Measurements from ENCODE around the gene EXD3. TPM values are rescaled to one million over a fixed set of nuclear protein-coding genes. Genes with fewer than 3 reads are reported as not detected.

Gene EXD3
- total and polyA plus RNA-seq, 9 of the 15 experiments (the other 6 are each of a cell fraction or from before 2014, with no cell fraction given) = 0.29 to 12.5 (median 3.9) TPM

DNA sequence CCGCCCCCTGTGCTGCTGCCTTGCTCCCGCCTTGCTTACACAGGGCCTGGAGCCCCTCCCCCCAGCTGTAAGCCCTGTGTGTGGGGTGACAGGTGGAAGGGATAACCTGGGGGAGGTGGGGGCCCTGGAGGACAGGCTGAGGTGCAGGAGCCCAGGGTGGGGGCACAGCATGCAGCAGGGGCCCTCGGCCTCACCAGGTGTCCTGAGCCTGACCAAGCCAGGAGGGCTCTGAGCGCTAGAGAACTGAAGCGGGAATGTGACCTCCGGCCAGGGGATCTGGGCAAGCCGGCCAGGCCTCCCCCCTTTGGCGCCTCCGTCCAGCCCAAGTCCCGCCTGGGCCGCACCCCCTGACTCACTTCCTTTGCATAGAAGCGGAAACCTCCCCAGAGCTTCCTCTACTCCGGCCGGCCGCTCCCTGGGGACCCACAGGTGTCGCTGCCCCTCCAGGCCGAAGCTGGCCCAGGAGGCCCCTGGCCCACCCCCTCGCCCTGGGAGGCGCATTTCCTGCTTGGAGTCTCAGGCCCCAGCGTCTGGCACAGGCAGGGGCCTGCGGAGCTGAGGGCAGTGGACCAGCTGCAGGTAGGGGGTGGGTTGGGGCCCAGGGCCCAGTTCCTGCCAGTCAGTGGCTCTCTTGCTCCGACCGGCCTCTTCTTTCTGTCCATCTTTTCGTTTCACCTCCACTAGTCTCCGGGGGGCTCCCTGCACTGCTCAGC, 145.5 kb downstream of the EXD3 start, which contains the start of gene TOR4A (continued):
- TF ChIP-seq STAT5A (IDR thresholded peaks at IDR 0.05; ENCODE audit: borderline replicate concordance, low read length) (no peak), POLR2AphosphoS5 (IDR thresholded peaks at IDR 0.05; ENCODE audit: control insufficient read depth, insufficient read depth, low read depth, low read length) (peak; percentile 47; the same call in 1 of the 2 replicates), ZNF780A (CRISPR knock-in tag; IDR thresholded peaks at IDR 0.05) (no peak), CBX3 (IDR thresholded peaks at IDR 0.05; ENCODE audit: borderline replicate concordance in 1 of 2, low read length in 2 of 2) (no peak), KDM4B (IDR thresholded peaks at IDR 0.05; ENCODE audit: borderline replicate concordance in 2 of 2, low read depth in 1 of 2) (no peak; a peak in 1 of 4 replicates), ZNF146 (CRISPR knock-in tag; IDR thresholded peaks at IDR 0.05; ENCODE audit: unreplicated experiment) (no peak), CEBPB (tag; IDR thresholded peaks at IDR 0.05) (0 out of 2 replicates have a peak, but pooled peaks have one; percentile 1), BACH1 (tag; IDR thresholded peaks at IDR 0.05) (no peak), HDGF (IDR thresholded peaks at IDR 0.05) (no peak), HDAC2 (IDR thresholded peaks at IDR 0.05) (peak; percentile 64; the same call in 1 of the 2 replicates), PTRF (tag; IDR thresholded peaks at IDR 0.05) (no peak), ZC3H11A (IDR thresholded peaks at IDR 0.05; ENCODE audit: low read depth, low read length) (no peak), SMARCA4 (IDR thresholded peaks at IDR 0.05) (peak; percentile 9; the same call in 1 of the 2 replicates), PHTF2 (CRISPR knock-in tag; IDR thresholded peaks at IDR 0.05) (no peak), HNRNPUL1 (IDR thresholded peaks at IDR 0.05; ENCODE audit: low read length) (no peak), RBM39 (optimal IDR thresholded peaks at IDR 0.05; ENCODE audit: low read depth, low read length) (no peak), HMG20B (CRISPR knock-in tag; IDR thresholded peaks at IDR 0.05) (no peak), ZNF23 (CRISPR knock-in tag; IDR thresholded peaks at IDR 0.05) (no peak), IRF1 (CRISPR knock-in tag; IDR thresholded peaks at IDR 0.05; ENCODE audit: borderline replicate concordance) (no peak), ERF (CRISPR knock-in tag; IDR thresholded peaks at IDR 0.05) (no peak; the same call in 1 of the 2 replicates), RAD21 (CRISPR knock-in tag; conservative IDR thresholded peaks at IDR 0.05 in 1 of 2, IDR thresholded peaks at IDR 0.05 in 1 of 2) (peak; percentile 33 to 58)
- TF ChIP-seq, protein P1, sequence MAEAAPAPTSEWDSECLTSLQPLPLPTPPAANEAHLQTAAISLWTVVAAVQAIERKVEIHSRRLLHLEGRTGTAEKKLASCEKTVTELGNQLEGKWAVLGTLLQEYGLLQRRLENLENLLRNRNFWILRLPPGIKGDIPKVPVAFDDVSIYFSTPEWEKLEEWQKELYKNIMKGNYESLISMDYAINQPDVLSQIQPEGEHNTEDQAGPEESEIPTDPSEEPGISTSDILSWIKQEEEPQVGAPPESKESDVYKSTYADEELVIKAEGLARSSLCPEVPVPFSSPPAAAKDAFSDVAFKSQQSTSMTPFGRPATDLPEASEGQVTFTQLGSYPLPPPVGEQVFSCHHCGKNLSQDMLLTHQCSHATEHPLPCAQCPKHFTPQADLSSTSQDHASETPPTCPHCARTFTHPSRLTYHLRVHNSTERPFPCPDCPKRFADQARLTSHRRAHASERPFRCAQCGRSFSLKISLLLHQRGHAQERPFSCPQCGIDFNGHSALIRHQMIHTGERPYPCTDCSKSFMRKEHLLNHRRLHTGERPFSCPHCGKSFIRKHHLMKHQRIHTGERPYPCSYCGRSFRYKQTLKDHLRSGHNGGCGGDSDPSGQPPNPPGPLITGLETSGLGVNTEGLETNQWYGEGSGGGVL (CRISPR knock-in tag; IDR thresholded peaks at IDR 0.05) = no peak
- TF ChIP-seq, protein P2, sequence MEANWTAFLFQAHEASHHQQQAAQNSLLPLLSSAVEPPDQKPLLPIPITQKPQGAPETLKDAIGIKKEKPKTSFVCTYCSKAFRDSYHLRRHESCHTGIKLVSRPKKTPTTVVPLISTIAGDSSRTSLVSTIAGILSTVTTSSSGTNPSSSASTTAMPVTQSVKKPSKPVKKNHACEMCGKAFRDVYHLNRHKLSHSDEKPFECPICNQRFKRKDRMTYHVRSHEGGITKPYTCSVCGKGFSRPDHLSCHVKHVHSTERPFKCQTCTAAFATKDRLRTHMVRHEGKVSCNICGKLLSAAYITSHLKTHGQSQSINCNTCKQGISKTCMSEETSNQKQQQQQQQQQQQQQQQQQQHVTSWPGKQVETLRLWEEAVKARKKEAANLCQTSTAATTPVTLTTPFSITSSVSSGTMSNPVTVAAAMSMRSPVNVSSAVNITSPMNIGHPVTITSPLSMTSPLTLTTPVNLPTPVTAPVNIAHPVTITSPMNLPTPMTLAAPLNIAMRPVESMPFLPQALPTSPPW (CRISPR knock-in tag; IDR thresholded peaks at IDR 0.05) = peak; percentile 91
- TF ChIP-seq, protein P3, sequence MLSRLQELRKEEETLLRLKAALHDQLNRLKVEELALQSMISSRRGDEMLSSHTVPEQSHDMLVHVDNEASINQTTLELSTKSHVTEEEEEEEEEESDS (CRISPR knock-in tag; IDR thresholded peaks at IDR 0.05) = no peak
